ENCODE measurements around the gene NHLRC2. TPM values are rescaled to one million over a fixed set of nuclear protein-coding genes. Genes with fewer than 3 reads are reported as not detected.
A peak's percentile ranks its signal among the peaks of the same experiment; 100 is the strongest.

The NHLRC2 gene
- total and polyA plus RNA-seq, 2 experiments from 2014 or later: 15.5 to 28.1 TPM

DNA sequence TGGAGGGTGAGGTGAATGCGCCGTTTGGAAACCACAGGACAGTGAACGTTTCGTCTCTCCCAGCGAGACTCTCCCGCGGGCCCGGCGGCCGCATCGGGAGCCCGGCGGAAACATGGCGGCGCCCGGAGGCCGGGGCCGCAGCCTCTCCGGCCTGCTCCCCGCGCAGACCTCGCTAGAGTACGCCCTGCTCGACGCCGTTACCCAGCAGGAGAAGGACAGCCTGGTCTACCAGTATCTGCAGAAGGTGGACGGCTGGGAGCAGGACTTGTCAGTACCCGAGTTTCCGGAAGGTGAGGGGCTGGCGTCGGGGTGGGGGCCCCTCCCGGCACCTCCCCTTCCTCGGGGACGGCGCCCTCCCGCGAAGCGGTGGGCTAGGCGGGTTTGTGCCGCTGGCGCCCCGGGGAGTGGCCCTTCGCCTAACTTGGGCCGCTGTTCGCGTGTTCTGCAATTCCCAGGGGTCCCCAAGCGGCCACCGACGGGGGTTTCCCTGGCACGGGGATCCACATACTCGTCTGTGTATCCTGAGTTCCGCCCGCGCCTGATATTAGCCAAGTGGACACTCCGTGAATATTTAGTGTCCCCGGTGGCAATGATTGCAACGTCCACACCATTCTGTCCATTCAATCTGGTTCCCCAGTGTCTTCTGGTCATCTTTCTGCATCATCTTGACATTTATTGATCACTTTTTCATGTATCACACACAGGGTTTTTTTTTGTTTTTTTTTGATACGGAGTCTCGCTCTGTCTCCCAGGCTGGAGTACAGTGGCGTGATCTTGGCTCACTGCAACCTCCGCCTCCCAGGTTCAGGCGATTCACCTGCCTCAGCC, 514 bp downstream of the NHLRC2 start:
- Histone ChIP-seq H3F3A (replicated peaks; ENCODE audit: low read depth) (no peaks in the 10 kb centered on the region), H3K79me2 (replicated peaks; ENCODE audit: insufficient read depth) (peaks cover 46% of the 10 kb centered on the region), H3K9me2 (ENCODE audit: insufficient read depth) (no peaks in the 10 kb centered on the region), H3K36me3 (ENCODE audit: insufficient read depth) (peaks cover 12% of the 10 kb centered on the region; the same call in 1 of the 2 replicates), H3K27me3 (ENCODE audit: insufficient read depth) (no peaks in the 10 kb centered on the region), H3K4me1 (ENCODE audit: insufficient read depth) (peaks cover 18% of the 10 kb centered on the region), H3K27ac (ENCODE audit: low read depth) (peak overlapping the region; percentile 98), H3K4me2 (peak overlapping the region; percentile 86), H4K20me1 (replicated peaks; ENCODE audit: insufficient read depth) (no peaks in the 10 kb centered on the region), H3K4me3 (peak overlapping the region; percentile 80), H2AFZ (peak overlapping the region; percentile 76)
- TF ChIP-seq EZH2phosphoT487 (IDR thresholded peaks at IDR 0.05; ENCODE audit: unreplicated experiment) (no peak), NANOG (IDR thresholded peaks at IDR 0.05; ENCODE audit: borderline replicate concordance) (no peak)
- TF ChIP-seq, protein P1, sequence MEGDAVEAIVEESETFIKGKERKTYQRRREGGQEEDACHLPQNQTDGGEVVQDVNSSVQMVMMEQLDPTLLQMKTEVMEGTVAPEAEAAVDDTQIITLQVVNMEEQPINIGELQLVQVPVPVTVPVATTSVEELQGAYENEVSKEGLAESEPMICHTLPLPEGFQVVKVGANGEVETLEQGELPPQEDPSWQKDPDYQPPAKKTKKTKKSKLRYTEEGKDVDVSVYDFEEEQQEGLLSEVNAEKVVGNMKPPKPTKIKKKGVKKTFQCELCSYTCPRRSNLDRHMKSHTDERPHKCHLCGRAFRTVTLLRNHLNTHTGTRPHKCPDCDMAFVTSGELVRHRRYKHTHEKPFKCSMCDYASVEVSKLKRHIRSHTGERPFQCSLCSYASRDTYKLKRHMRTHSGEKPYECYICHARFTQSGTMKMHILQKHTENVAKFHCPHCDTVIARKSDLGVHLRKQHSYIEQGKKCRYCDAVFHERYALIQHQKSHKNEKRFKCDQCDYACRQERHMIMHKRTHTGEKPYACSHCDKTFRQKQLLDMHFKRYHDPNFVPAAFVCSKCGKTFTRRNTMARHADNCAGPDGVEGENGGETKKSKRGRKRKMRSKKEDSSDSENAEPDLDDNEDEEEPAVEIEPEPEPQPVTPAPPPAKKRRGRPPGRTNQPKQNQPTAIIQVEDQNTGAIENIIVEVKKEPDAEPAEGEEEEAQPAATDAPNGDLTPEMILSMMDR (conservative IDR thresholded peaks at IDR 0.05; ENCODE audit: low read depth in 2 of 2): no peak
- TF ChIP-seq, protein P2, sequence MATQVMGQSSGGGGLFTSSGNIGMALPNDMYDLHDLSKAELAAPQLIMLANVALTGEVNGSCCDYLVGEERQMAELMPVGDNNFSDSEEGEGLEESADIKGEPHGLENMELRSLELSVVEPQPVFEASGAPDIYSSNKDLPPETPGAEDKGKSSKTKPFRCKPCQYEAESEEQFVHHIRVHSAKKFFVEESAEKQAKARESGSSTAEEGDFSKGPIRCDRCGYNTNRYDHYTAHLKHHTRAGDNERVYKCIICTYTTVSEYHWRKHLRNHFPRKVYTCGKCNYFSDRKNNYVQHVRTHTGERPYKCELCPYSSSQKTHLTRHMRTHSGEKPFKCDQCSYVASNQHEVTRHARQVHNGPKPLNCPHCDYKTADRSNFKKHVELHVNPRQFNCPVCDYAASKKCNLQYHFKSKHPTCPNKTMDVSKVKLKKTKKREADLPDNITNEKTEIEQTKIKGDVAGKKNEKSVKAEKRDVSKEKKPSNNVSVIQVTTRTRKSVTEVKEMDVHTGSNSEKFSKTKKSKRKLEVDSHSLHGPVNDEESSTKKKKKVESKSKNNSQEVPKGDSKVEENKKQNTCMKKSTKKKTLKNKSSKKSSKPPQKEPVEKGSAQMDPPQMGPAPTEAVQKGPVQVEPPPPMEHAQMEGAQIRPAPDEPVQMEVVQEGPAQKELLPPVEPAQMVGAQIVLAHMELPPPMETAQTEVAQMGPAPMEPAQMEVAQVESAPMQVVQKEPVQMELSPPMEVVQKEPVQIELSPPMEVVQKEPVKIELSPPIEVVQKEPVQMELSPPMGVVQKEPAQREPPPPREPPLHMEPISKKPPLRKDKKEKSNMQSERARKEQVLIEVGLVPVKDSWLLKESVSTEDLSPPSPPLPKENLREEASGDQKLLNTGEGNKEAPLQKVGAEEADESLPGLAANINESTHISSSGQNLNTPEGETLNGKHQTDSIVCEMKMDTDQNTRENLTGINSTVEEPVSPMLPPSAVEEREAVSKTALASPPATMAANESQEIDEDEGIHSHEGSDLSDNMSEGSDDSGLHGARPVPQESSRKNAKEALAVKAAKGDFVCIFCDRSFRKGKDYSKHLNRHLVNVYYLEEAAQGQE (IDR thresholded peaks at IDR 0.05; ENCODE audit: unreplicated experiment): peak; percentile 6
- H3K4me1 Mint-ChIP-seq: peaks cover 19% of the 10 kb centered on the region; the same call in 2 of the 3 replicates
- peak overlapping the region; percentile 99 for H3K4me3 Mint-ChIP-seq
- peak overlapping the region; percentile 99 for H3K27ac Mint-ChIP-seq
- 0 out of 3 replicates have a peak, but pooled peaks cover 2% of the 10 kb centered on the region for H3K9me3 Mint-ChIP-seq
- H3K36me3 Mint-ChIP-seq (ENCODE audit: low read depth): peaks cover 15% of the 10 kb centered on the region
- ATAC-seq: peak; percentile 73
- peaks cover 10% of the 10 kb centered on the region for H3K27me3 Mint-ChIP-seq (ENCODE audit: insufficient read depth, low read depth, poor library complexity)
- DNase-seq (ENCODE audit: low spot score): peak; percentile 53

DNA sequence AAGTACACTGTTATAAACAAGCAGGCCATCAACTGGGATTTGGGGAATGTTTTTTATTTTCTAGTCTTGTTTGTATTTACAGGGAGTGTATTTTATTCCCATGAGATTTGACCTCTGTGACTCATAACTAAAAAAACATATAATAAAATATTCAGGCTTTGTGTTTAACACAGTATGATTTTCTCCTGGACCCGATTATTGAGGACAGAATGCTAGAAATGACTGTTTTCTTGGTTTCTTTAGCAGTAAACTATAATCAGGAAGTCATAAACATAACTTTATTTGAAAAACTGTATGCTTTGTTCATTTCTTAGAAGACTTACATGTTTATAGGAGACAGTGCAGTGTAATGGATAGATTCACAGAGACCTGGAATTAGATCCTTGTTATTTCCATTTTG, 2.1 kb downstream of the NHLRC2 start:
- peak overlapping the region; percentile 99; the same call in 2 of the 3 replicates for H3K4me3 Mint-ChIP-seq
- DNase-seq (ENCODE audit: low spot score) (no peak), ATAC-seq (no peak)
- peaks cover 24% of the 10 kb centered on the region for H3K36me3 ChIP-seq (ENCODE audit: insufficient read depth)
- peak overlapping the region; percentile 80 for H3K4me3 ChIP-seq
- H3K79me2 ChIP-seq (replicated peaks; ENCODE audit: insufficient read depth): peaks cover 44% of the 10 kb centered on the region
- H3K27ac Mint-ChIP-seq: no peak overlapping the region
- H3K9me3 Mint-ChIP-seq: 0 out of 3 replicates have a peak, but pooled peaks cover 2% of the 10 kb centered on the region
- peak overlapping the region; percentile 86 for H3K4me2 ChIP-seq
- H3K9me2 ChIP-seq (ENCODE audit: insufficient read depth): no peaks in the 10 kb centered on the region
- H3K27me3 Mint-ChIP-seq (ENCODE audit: insufficient read depth, low read depth, poor library complexity): peaks cover 9% of the 10 kb centered on the region
- peaks cover 18% of the 10 kb centered on the region for H3K4me1 ChIP-seq (ENCODE audit: insufficient read depth)
- H3K27me3 ChIP-seq (ENCODE audit: insufficient read depth): no peaks in the 10 kb centered on the region
- peaks cover 19% of the 10 kb centered on the region; the same call in 2 of the 3 replicates for H3K4me1 Mint-ChIP-seq
- H3F3A ChIP-seq (replicated peaks; ENCODE audit: low read depth): no peaks in the 10 kb centered on the region
- H3K27ac ChIP-seq (ENCODE audit: low read depth): no peak overlapping the region
- peaks cover 29% of the 10 kb centered on the region for H3K36me3 Mint-ChIP-seq (ENCODE audit: low read depth)
- no peaks in the 10 kb centered on the region for H4K20me1 ChIP-seq (replicated peaks; ENCODE audit: insufficient read depth)
- no peak overlapping the region for H2AFZ ChIP-seq
- TF ChIP-seq NANOG (IDR thresholded peaks at IDR 0.05; ENCODE audit: borderline replicate concordance) (no peak), CREB1 (CRISPR knock-in tag; IDR thresholded peaks at IDR 0.05; ENCODE audit: low read depth) (no peak), JUNB (IDR thresholded peaks at IDR 0.05; ENCODE audit: unreplicated experiment) (no peak), EZH2phosphoT487 (IDR thresholded peaks at IDR 0.05; ENCODE audit: unreplicated experiment) (no peak), ZNF114 (CRISPR knock-in tag; IDR thresholded peaks at IDR 0.05) (no peak), POLR2AphosphoS5 (IDR thresholded peaks at IDR 0.05; ENCODE audit: low read depth) (no peak)
- TF ChIP-seq, protein P2 (IDR thresholded peaks at IDR 0.05; ENCODE audit: unreplicated experiment): no peak
- TF ChIP-seq, protein P1 (conservative IDR thresholded peaks at IDR 0.05; ENCODE audit: low read depth in 2 of 2): no peak
- TF ChIP-seq, protein P3, sequence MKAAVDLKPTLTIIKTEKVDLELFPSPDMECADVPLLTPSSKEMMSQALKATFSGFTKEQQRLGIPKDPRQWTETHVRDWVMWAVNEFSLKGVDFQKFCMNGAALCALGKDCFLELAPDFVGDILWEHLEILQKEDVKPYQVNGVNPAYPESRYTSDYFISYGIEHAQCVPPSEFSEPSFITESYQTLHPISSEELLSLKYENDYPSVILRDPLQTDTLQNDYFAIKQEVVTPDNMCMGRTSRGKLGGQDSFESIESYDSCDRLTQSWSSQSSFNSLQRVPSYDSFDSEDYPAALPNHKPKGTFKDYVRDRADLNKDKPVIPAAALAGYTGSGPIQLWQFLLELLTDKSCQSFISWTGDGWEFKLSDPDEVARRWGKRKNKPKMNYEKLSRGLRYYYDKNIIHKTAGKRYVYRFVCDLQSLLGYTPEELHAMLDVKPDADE (IDR thresholded peaks at IDR 0.05): no peak

Data from GM23338 (cell line).